Type B pancreatic cell (in vitro differentiated cells): Measurements from ENCODE around the gene NR1I2. TPM values are rescaled to one million over a fixed set of nuclear protein-coding genes. Genes with fewer than 3 reads are reported as not detected.
A peak's percentile ranks its signal among the peaks of the same experiment; 100 is the strongest.

Experiments
- DNase-seq: peaks from one replicate; pipeline ENCODE4 v3.0.0; 2021; ENCODE audit warnings: mixed read lengths; ENCODE audit not compliant: unreplicated experiment; ENCODE audit errors: extremely low spot score
- H3K27ac Mint-ChIP-seq: 2 replicates; pipeline ENCODE4 v1.8.0; 2021; ENCODE audit warnings: mild to moderate bottlenecking, mixed read lengths
- H3K27me3 Mint-ChIP-seq: 2 replicates; pipeline ENCODE4 v1.8.0; 2021; ENCODE audit warnings: mixed read lengths
- H3K36me3 Mint-ChIP-seq: 2 replicates; pipeline ENCODE4 v1.8.0; 2021; ENCODE audit warnings: mixed read lengths
- H3K4me1 Mint-ChIP-seq: one replicate; pipeline ENCODE4 v1.8.0; 2021; ENCODE audit warnings: mixed read lengths; ENCODE audit not compliant: unreplicated experiment
- H3K4me3 Mint-ChIP-seq: 2 replicates; pipeline ENCODE4 v1.8.0; 2021; ENCODE audit warnings: mild to moderate bottlenecking, mixed read lengths
- H3K9me3 Mint-ChIP-seq: 2 replicates; pipeline ENCODE4 v1.8.0; 2021; ENCODE audit warnings: mixed read lengths
- CTCF ChIP-seq: fragments of 200-600 bp; sonication (generic); conservative IDR thresholded peaks from 2 replicates; pipeline ENCODE4 v1.5.0; 2021; ENCODE audit warnings: antibody characterized with exemption, mild to moderate bottlenecking
- total RNA-seq: library from RNA; stranded (reverse); gene quantifications from 2 replicates; pipeline ENCODE4 v1.2.1, GENCODE V29; 2021; ENCODE audit warnings: low replicate concordance

The NR1I2 gene
- total RNA-seq, 1 donor from 2014 or later: 0.65 TPM

- Mint-ChIP-seq H3K4me1 (peaks cover 13% of the 10 kb centered on the region), H3K27me3 (no peaks in the 10 kb centered on the region), H3K9me3 (no peaks in the 10 kb centered on the region), H3K27ac (no peak overlapping the region), H3K36me3 (no peaks in the 10 kb centered on the region), H3K4me3 (no peak overlapping the region)
- TF ChIP-seq CTCF: no peak
- DNase-seq: no peak
Observed at GRCh38 chr3:119792270-119792669, 10.4 kb downstream of the NR1I2 start.

- H3K27me3 Mint-ChIP-seq: no peaks in the 10 kb centered on the region
- DNase-seq: no peak
- H3K9me3 Mint-ChIP-seq: no peaks in the 10 kb centered on the region
- H3K36me3 Mint-ChIP-seq: no peaks in the 10 kb centered on the region
- H3K4me3 Mint-ChIP-seq: no peak overlapping the region
- no peak overlapping the region for H3K27ac Mint-ChIP-seq
- no peak for TF ChIP-seq CTCF
- peaks cover 13% of the 10 kb centered on the region for H3K4me1 Mint-ChIP-seq
Observed at GRCh38 chr3:119794401-119794800, 12.5 kb downstream of the NR1I2 start.

GRCh38 chr3:119794971-119795612, 13.2 kb downstream of the NR1I2 start:
- H3K4me3 Mint-ChIP-seq: no peak overlapping the region
- H3K9me3 Mint-ChIP-seq: no peaks in the 10 kb centered on the region
- H3K27me3 Mint-ChIP-seq: no peaks in the 10 kb centered on the region
- TF ChIP-seq CTCF: no peak
- peak overlapping the region; percentile 79 for H3K27ac Mint-ChIP-seq
- peaks cover 13% of the 10 kb centered on the region for H3K4me1 Mint-ChIP-seq
- DNase-seq: no peak
- H3K36me3 Mint-ChIP-seq: no peaks in the 10 kb centered on the region

GRCh38 chr3:119795849-119796248, 13.9 kb downstream of the NR1I2 start:
- DNase-seq: no peak
- H3K9me3 Mint-ChIP-seq: no peaks in the 10 kb centered on the region
- no peak overlapping the region for H3K4me3 Mint-ChIP-seq
- peaks cover 13% of the 10 kb centered on the region for H3K4me1 Mint-ChIP-seq
- H3K36me3 Mint-ChIP-seq: no peaks in the 10 kb centered on the region
- TF ChIP-seq CTCF: no peak
- peak overlapping the region; percentile 21 for H3K27ac Mint-ChIP-seq
- H3K27me3 Mint-ChIP-seq: no peaks in the 10 kb centered on the region

DNA sequence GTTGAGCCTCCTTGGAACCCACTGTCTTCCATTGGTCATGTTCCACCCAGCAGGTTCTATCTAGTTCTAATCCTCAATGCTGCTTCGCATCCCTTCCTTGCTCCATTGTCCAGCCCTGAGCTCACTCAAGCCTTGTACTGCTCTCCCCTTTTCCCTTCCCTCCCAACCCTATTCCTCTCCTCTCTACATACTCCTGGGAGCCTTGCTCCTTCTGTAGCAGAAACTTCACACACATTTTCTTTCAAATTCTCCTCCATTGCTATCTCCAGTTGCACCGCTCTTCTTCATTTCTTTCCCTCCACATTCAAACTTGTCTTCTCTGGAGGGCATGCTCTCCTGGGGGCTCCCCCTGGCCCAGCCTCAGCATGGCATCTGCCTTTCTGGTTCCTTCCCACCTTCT, 14.5 kb downstream of the NR1I2 start:
- no peak overlapping the region for H3K27ac Mint-ChIP-seq
- no peaks in the 10 kb centered on the region for H3K36me3 Mint-ChIP-seq
- TF ChIP-seq CTCF: no peak

More for the DNA sequence above, 14.5 kb downstream of the NR1I2 start:
- DNase-seq: no peak
- Mint-ChIP-seq H3K4me3 (no peak overlapping the region), H3K27me3 (no peaks in the 10 kb centered on the region), H3K4me1 (peaks cover 13% of the 10 kb centered on the region), H3K9me3 (no peaks in the 10 kb centered on the region)
